ENCODE measurements around the gene PCDH9.

The PCDH9 gene

GRCh38 chr13:67156723-67157060 lies 73.4 kb downstream of the PCDH9 start:
- no peak overlapping the region for H3K4me3 Mint-ChIP-seq
- no peaks in the 10 kb centered on the region for H3K4me1 Mint-ChIP-seq (ENCODE audit: low read depth)
- H3K9me3 Mint-ChIP-seq = no peaks in the 10 kb centered on the region
- no peak overlapping the region for H3K27ac Mint-ChIP-seq
- no peaks in the 10 kb centered on the region for H3K36me3 Mint-ChIP-seq (ENCODE audit: low read depth)
- H3K27me3 Mint-ChIP-seq (ENCODE audit: low read depth) = no peaks in the 10 kb centered on the region

GRCh38 chr13:67155898-67156722 lies 74.0 kb downstream of the PCDH9 start:
- H3K27me3 Mint-ChIP-seq (ENCODE audit: low read depth) = no peaks in the 10 kb centered on the region
- no peaks in the 10 kb centered on the region for H3K9me3 Mint-ChIP-seq
- no peaks in the 10 kb centered on the region for H3K4me1 Mint-ChIP-seq (ENCODE audit: low read depth)
- H3K4me3 Mint-ChIP-seq = no peak overlapping the region
- H3K27ac Mint-ChIP-seq = no peak overlapping the region
- H3K36me3 Mint-ChIP-seq (ENCODE audit: low read depth) = no peaks in the 10 kb centered on the region

- Mint-ChIP-seq H3K9me3 (no peaks in the 10 kb centered on the region), H3K4me3 (no peak overlapping the region), H3K27ac (no peak overlapping the region), H3K36me3 (ENCODE audit: low read depth) (no peaks in the 10 kb centered on the region), H3K4me1 (ENCODE audit: low read depth) (no peaks in the 10 kb centered on the region), H3K27me3 (ENCODE audit: low read depth) (no peaks in the 10 kb centered on the region)
Observed at GRCh38 chr13:67152085-67152484, 78.1 kb downstream of the PCDH9 start.

GRCh38 chr13:67151652-67152051 lies 78.5 kb downstream of the PCDH9 start:
- Mint-ChIP-seq H3K27me3 (ENCODE audit: low read depth) (no peaks in the 10 kb centered on the region), H3K4me3 (no peak overlapping the region), H3K4me1 (ENCODE audit: low read depth) (no peaks in the 10 kb centered on the region), H3K27ac (no peak overlapping the region), H3K9me3 (no peaks in the 10 kb centered on the region), H3K36me3 (ENCODE audit: low read depth) (no peaks in the 10 kb centered on the region)

- no peak overlapping the region for H3K4me3 Mint-ChIP-seq
- H3K36me3 Mint-ChIP-seq (ENCODE audit: low read depth) = no peaks in the 10 kb centered on the region
- H3K27me3 Mint-ChIP-seq (ENCODE audit: low read depth) = no peaks in the 10 kb centered on the region
- no peaks in the 10 kb centered on the region for H3K9me3 Mint-ChIP-seq
- no peak overlapping the region for H3K27ac Mint-ChIP-seq
- no peaks in the 10 kb centered on the region for H3K4me1 Mint-ChIP-seq (ENCODE audit: low read depth)
Observed at GRCh38 chr13:67150608-67151007, 79.5 kb downstream of the PCDH9 start.

GRCh38 chr13:67148161-67148571 lies 82.0 kb downstream of the PCDH9 start:
- H3K27ac Mint-ChIP-seq = no peak overlapping the region
- H3K36me3 Mint-ChIP-seq (ENCODE audit: low read depth) = no peaks in the 10 kb centered on the region
- no peaks in the 10 kb centered on the region for H3K9me3 Mint-ChIP-seq
- H3K4me1 Mint-ChIP-seq (ENCODE audit: low read depth) = no peaks in the 10 kb centered on the region
- no peaks in the 10 kb centered on the region for H3K27me3 Mint-ChIP-seq (ENCODE audit: low read depth)
- H3K4me3 Mint-ChIP-seq = no peak overlapping the region

GRCh38 chr13:67147342-67148133 lies 82.6 kb downstream of the PCDH9 start:
- no peaks in the 10 kb centered on the region for H3K9me3 Mint-ChIP-seq
- H3K27me3 Mint-ChIP-seq (ENCODE audit: low read depth) = no peaks in the 10 kb centered on the region
- H3K36me3 Mint-ChIP-seq (ENCODE audit: low read depth) = no peaks in the 10 kb centered on the region
- H3K4me3 Mint-ChIP-seq = no peak overlapping the region
- H3K27ac Mint-ChIP-seq = no peak overlapping the region
- H3K4me1 Mint-ChIP-seq (ENCODE audit: low read depth) = no peaks in the 10 kb centered on the region

GRCh38 chr13:67146523-67147130 lies 83.5 kb downstream of the PCDH9 start:
- no peaks in the 10 kb centered on the region for H3K9me3 Mint-ChIP-seq
- H3K4me1 Mint-ChIP-seq (ENCODE audit: low read depth) = no peaks in the 10 kb centered on the region
- no peaks in the 10 kb centered on the region for H3K36me3 Mint-ChIP-seq (ENCODE audit: low read depth)
- no peak overlapping the region for H3K4me3 Mint-ChIP-seq
- H3K27me3 Mint-ChIP-seq (ENCODE audit: low read depth) = no peaks in the 10 kb centered on the region
- H3K27ac Mint-ChIP-seq = no peak overlapping the region

GRCh38 chr13:67145950-67146349 lies 84.2 kb downstream of the PCDH9 start:
- Mint-ChIP-seq H3K27me3 (ENCODE audit: low read depth) (no peaks in the 10 kb centered on the region), H3K27ac (no peak overlapping the region), H3K4me3 (no peak overlapping the region), H3K4me1 (ENCODE audit: low read depth) (no peaks in the 10 kb centered on the region), H3K36me3 (ENCODE audit: low read depth) (no peaks in the 10 kb centered on the region), H3K9me3 (no peaks in the 10 kb centered on the region)

- Mint-ChIP-seq H3K4me3 (no peak overlapping the region), H3K36me3 (ENCODE audit: low read depth) (no peaks in the 10 kb centered on the region), H3K4me1 (ENCODE audit: low read depth) (no peaks in the 10 kb centered on the region)
Observed at GRCh38 chr13:67143544-67144115, 86.5 kb downstream of the PCDH9 start.

GRCh38 chr13:67140006-67140405 lies 90.1 kb downstream of the PCDH9 start:
- Mint-ChIP-seq H3K27ac (no peak overlapping the region), H3K36me3 (ENCODE audit: low read depth) (no peaks in the 10 kb centered on the region), H3K4me3 (no peak overlapping the region), H3K27me3 (ENCODE audit: low read depth) (no peaks in the 10 kb centered on the region), H3K9me3 (no peaks in the 10 kb centered on the region), H3K4me1 (ENCODE audit: low read depth) (no peaks in the 10 kb centered on the region)

More at GRCh38 chr13:67143544-67144115, 86.5 kb downstream of the PCDH9 start:
- H3K9me3 Mint-ChIP-seq = no peaks in the 10 kb centered on the region
- no peaks in the 10 kb centered on the region for H3K27me3 Mint-ChIP-seq (ENCODE audit: low read depth)
- H3K27ac Mint-ChIP-seq = no peak overlapping the region

GRCh38 chr13:67139551-67139950 lies 90.6 kb downstream of the PCDH9 start:
- Mint-ChIP-seq H3K27ac (no peak overlapping the region), H3K9me3 (no peaks in the 10 kb centered on the region), H3K27me3 (ENCODE audit: low read depth) (no peaks in the 10 kb centered on the region), H3K4me3 (no peak overlapping the region), H3K36me3 (ENCODE audit: low read depth) (no peaks in the 10 kb centered on the region), H3K4me1 (ENCODE audit: low read depth) (no peaks in the 10 kb centered on the region)

GRCh38 chr13:67138970-67139369 lies 91.2 kb downstream of the PCDH9 start:
- no peaks in the 10 kb centered on the region for H3K27me3 Mint-ChIP-seq (ENCODE audit: low read depth)
- H3K36me3 Mint-ChIP-seq (ENCODE audit: low read depth) = no peaks in the 10 kb centered on the region
- H3K4me1 Mint-ChIP-seq (ENCODE audit: low read depth) = no peaks in the 10 kb centered on the region
- H3K9me3 Mint-ChIP-seq = no peaks in the 10 kb centered on the region
- H3K27ac Mint-ChIP-seq = no peak overlapping the region
- H3K4me3 Mint-ChIP-seq = no peak overlapping the region

- no peak overlapping the region for H3K4me3 Mint-ChIP-seq
- H3K27ac Mint-ChIP-seq = no peak overlapping the region
- H3K4me1 Mint-ChIP-seq (ENCODE audit: low read depth) = no peaks in the 10 kb centered on the region
- no peaks in the 10 kb centered on the region for H3K27me3 Mint-ChIP-seq (ENCODE audit: low read depth)
- no peaks in the 10 kb centered on the region for H3K36me3 Mint-ChIP-seq (ENCODE audit: low read depth)
- no peaks in the 10 kb centered on the region for H3K9me3 Mint-ChIP-seq
Observed at GRCh38 chr13:67137044-67137735, 92.9 kb downstream of the PCDH9 start.
